GM21360 (cell line): ENCODE measurements around the gene PARM1.

Source experiments
- ATAC-seq: cut with Tn5 transposase; IDR thresholded peaks from one replicate; pipeline ENCODE4 v1.9.1; 2021; ENCODE audit warnings: mild to moderate bottlenecking, moderate library complexity; ENCODE audit not compliant: unreplicated experiment

PARM1 gene

GRCh38 chr4:75028196-75028854 is 95.4 kb downstream of the PARM1 start:
- ATAC-seq = no peak

GRCh38 chr4:75030028-75030427 is 97.1 kb downstream of the PARM1 start:
- no peak for ATAC-seq

- no peak for ATAC-seq
Observed at GRCh38 chr4:75030649-75031235, 97.8 kb downstream of the PARM1 start.

GRCh38 chr4:75031775-75032174 is 98.9 kb downstream of the PARM1 start:
- ATAC-seq = no peak

GRCh38 chr4:75034523-75034922 is 101.6 kb downstream of the PARM1 start:
- ATAC-seq = no peak

- no peak for ATAC-seq
Observed at GRCh38 chr4:75035321-75035720, 102.4 kb downstream of the PARM1 start.

GRCh38 chr4:75036046-75036830 is 103.3 kb downstream of the PARM1 start:
- no peak for ATAC-seq

GRCh38 chr4:75037252-75037651 is 104.3 kb downstream of the PARM1 start:
- ATAC-seq = no peak

GRCh38 chr4:75038376-75038775 is 105.5 kb downstream of the PARM1 start:
- ATAC-seq = no peak

GRCh38 chr4:75040703-75041102 is 107.8 kb downstream of the PARM1 start:
- ATAC-seq = no peak

GRCh38 chr4:75042601-75043208 is 109.8 kb downstream of the PARM1 start:
- ATAC-seq = no peak

GRCh38 chr4:75046226-75046625 is 113.3 kb downstream of the PARM1 start:
- no peak for ATAC-seq

GRCh38 chr4:75046641-75047040 is 113.7 kb downstream of the PARM1 start:
- ATAC-seq = no peak

- ATAC-seq = no peak
Observed at GRCh38 chr4:75048208-75048879, 115.4 kb downstream of the PARM1 start.

GRCh38 chr4:75051431-75051830 is 118.5 kb downstream of the PARM1 start:
- ATAC-seq = no peak

- ATAC-seq = no peak
Observed at GRCh38 chr4:75053352-75053751, 120.4 kb downstream of the PARM1 start.

GRCh38 chr4:75054078-75054477 is 121.2 kb downstream of the PARM1 start:
- ATAC-seq = no peak

- no peak for ATAC-seq
Observed at GRCh38 chr4:75056277-75056676, 123.4 kb downstream of the PARM1 start.

GRCh38 chr4:75057369-75057768 is 124.5 kb downstream of the PARM1 start:
- no peak for ATAC-seq

GRCh38 chr4:75058486-75058885 is 125.6 kb downstream of the PARM1 start:
- ATAC-seq = no peak

GRCh38 chr4:75063433-75063832 is 130.5 kb downstream of the PARM1 start:
- no peak for ATAC-seq
